8988T (cell line): ENCODE results near the gene AGGF1.
"Not testable (repeated sequence)": the region's sequence is repeated elsewhere in the genome, so short reads cannot be mapped to it uniquely, and the experiment has no call there.

ENCODE experiments used
- DNase-seq: peaks from one replicate; pipeline ENCODE4 v3.0.0; 2011

The AGGF1 gene

DNA sequence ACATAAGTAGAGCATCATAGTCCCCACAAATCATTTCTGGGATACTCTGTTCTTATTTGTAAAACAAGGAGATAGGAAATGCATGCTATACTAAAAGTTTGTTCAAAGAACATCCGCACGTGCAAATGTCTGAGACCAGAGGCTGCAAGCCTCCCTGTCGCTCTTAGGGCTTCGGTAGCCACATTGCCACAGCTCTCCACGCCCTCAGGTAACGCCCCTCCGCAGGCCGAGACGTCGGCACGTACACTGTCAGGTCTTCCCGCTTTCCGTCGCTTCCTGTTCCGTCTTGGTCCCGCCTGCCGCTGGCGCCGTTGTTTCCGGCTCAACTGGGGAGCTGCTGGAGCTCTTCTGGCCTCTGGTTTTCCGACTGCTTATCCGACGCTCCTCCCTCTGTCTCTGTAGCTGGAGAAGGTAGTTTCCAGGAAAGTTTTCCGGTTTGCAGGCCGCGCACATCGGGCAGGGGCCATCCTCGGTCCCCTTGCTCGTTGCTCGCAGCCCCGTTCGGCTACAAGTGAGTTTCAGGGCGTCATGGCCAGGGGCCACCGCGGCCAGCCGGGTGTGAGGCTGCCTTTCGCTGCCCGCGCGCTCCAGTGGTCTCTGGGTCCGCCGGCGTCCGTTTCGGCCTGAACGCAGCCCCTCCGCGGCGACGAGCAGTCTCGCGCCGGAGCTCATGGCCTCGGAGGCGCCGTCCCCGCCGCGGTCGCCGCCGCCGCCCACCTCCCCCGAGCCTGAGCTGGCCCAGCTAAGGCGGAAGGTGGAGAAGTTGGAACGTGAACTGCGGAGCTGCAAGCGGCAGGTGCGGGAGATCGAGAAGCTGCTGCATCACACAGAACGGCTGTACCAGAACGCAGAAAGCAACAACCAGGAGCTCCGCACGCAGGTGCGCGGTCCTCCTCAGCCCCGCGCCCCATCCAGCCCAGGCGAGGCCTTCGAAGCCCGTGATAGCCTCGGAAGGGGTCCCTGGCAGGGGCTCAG is at the start of gene AGGF1:
Gene AGGF1, plus strand, starts transcription at position 308 of the 975 bp plus-strand sequence. Its CDS starts 363 bp downstream, at position 671.
- peak; percentile 77 for DNase-seq

DNA sequence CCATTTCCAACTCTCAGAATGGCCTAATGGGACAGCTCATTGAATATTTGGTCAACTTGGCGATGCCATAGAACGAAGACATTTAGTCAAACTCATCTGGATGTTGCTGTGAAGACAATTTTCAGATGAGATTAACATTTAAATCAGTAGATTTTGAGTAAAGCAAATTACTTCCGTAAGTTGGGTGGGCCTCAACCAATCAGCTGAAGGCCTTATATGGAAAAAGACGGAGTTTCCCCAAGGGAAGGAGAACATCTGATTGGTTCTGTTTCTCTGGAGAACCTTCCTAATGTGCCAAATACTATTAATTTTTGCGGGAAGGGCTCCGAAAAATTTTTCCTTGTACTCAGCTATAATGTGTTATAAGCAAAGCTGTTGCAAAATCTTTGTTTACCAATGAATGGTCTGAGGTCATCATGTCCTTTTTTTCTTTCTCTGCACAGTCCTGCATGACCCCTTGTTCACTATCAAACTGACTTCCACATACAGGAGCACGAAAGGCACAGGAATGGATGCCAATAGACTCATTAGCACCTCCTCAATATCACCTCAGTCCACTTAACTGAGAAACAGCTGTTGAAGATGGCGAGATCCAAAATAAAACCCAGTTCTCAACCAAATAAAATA is 49.6 kb upstream of the AGGF1 start:
- no peak for DNase-seq

GRCh38 chr5:76982450-76982849 is 47.8 kb upstream of the AGGF1 start:
- no peak for DNase-seq

GRCh38 chr5:76983468-76983867 is 46.7 kb upstream of the AGGF1 start:
- DNase-seq = no peak

GRCh38 chr5:76986825-76987526 is 43.2 kb upstream of the AGGF1 start:
- DNase-seq = no peak

GRCh38 chr5:76990899-76991459 is 39.2 kb upstream of the AGGF1 start:
- DNase-seq = no peak

GRCh38 chr5:76993436-76993835 is 36.8 kb upstream of the AGGF1 start:
- DNase-seq = not testable (repeated sequence)

DNA sequence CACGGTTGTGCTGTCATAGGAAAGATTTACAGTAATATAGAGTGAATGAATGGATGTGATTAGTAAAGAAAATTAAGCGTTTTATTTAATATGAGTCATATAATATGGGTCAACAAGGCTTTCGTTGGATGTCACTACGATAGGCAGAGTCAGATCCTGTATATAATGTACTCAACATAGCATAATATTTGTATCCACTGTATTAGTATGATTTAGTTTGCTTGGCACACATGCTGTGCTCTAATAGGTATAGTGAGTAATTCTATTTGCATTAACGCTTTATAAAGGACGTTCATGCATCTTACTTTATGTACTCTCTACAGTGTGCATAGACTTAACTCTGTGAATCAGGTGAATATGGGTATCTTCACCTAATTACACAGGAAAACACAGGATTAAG is 35.9 kb upstream of the AGGF1 start:
- DNase-seq = no peak

DNA sequence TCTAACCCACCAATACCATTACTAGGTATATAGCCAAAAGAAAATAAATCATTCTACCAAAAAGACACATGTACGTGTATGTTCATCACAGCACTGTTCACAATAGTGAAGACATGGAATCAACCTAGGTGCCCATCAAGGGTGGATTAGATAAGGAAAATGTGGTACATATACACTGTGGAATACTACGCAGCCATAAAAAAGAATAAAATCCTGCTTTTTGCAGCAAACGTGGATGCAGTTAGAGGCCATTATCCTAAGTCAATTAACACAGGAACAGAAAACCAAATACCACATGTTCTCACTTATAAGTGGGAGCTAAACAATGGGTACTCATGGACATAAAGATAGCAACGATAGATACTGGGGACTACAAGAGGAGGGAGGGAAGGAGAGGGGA is 32.0 kb upstream of the AGGF1 start:
- not testable (repeated sequence) for DNase-seq

DNA sequence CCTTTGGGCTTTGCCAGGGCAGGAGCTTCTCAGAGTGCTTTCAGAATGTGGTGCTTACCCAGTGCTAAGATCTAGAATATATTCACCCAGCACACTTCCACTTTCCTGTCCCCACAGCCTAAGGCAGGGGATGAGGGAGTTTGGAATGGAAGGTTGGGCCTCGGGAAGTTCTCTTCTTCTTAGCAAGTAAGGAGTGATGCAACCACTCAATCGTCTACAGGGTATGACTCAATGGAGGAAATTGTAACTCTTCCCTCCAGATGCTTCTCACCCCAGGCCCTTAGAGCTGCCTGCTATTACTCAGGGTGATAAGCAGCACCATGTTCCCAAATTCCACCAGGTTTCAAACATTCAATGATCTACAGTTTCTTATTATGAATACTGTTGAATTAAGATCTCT is 30.8 kb upstream of the AGGF1 start:
- no peak for DNase-seq

- no peak for DNase-seq
Measured at GRCh38 chr5:77003246-77003645, 27.0 kb upstream of the AGGF1 start.

DNA sequence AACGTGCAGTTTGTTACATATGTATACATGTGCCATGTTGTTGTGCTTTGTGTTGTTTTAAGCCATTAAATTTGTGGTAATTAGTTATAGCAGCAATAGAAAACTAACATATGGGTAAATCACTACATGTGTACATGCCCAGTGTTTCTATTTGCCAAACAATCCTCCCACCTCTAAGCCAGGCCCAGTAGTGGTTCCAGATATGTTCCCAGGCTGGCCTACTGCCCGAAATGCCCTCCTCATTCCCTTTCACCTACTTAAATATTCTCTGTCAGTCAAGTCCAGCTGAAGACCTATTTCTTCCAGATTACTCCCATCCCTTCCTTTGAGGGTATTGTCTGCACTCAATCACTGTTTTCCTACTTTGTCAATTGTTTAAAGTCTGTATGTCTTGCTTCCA is 24.1 kb upstream of the AGGF1 start:
- DNase-seq = no peak

GRCh38 chr5:77008413-77008812 is 21.8 kb upstream of the AGGF1 start:
- no peak for DNase-seq

DNA sequence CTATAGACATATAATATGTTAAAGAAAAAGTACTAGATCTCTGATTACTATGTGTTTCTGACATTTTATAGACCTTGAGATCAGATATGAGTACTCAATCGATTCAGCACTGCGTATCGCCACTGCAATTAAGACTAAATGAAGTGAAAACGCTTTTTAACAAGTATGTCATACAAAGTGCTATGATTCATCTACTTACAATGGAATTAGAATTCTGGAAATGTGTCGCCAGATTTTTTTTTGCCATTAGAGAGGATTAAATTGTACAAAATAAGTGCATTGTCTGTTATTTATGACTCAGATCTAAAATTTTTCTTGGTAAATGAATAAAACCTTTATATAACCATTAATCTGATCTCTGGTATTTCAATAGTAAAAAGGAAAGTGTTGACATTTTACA is 20.0 kb upstream of the AGGF1 start:
- no peak for DNase-seq

GRCh38 chr5:77011498-77011897 is 18.7 kb upstream of the AGGF1 start:
- DNase-seq = no peak

GRCh38 chr5:77012601-77013000 is 17.6 kb upstream of the AGGF1 start:
- DNase-seq = no peak

DNA sequence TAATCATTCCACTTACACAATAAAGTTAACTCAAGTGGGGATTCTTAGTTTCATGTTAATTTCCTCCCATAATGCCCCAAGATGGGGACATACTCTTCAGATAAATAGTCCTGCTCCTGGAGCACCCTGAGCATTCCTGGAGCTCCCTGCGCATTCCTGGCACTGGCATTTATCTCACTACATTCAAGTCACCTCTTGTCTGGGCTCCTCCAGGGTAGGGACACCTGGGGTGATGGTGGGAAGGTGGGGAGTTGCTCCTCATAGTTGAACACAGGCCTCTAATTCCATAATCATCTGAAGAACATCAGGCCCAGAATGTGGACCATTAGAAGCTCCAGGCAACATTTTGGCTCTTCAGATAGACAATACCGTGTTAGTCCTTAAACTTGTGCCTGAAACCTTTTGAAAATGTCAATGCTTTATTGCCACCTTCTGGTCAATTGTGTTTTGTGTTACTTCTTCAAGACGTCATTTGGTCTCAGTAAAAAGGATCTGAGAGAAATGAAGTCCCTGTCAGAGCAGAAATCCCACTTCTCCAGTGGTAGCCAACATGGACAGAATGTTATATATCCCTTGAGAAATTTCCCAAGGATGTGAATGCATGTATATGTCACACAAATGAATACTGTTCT is 14.2 kb upstream of the AGGF1 start:
- no peak for DNase-seq

DNA sequence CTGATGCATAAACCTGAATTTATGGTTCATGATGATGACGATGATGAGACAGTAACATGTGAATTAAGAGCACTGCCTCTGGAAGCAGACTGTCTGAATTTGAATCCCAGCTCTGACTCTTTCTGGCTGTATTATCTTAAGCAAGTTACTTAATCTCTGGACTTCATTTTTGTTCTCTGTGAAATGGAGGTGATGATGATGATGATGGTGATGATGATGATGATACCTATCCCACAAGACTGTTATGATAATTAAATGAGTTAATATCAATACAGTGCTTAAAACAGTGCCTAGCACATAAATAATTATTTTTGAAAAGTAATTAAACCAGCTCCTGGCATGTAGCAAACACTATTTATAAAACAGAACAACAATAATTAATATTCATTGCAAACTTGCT is 13.2 kb upstream of the AGGF1 start:
- DNase-seq = no peak

DNA sequence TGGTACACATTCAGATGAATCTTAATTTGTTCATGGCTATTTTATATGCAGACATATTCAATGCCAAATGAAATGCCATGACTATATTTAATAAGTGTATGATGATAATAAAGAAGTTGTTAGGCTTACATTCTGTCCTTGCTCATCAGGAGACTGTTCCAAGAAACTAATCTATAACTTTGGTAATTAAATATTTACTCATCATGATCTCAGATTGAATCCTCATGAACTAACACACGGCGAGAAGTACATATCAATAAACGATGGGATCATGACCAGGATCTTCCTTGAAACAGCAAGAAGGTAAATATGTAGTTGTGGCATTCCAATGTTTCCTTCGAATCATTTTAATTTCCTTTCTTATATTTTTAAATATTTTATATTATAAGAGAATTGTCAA is 12.5 kb upstream of the AGGF1 start:
- DNase-seq = no peak

DNA sequence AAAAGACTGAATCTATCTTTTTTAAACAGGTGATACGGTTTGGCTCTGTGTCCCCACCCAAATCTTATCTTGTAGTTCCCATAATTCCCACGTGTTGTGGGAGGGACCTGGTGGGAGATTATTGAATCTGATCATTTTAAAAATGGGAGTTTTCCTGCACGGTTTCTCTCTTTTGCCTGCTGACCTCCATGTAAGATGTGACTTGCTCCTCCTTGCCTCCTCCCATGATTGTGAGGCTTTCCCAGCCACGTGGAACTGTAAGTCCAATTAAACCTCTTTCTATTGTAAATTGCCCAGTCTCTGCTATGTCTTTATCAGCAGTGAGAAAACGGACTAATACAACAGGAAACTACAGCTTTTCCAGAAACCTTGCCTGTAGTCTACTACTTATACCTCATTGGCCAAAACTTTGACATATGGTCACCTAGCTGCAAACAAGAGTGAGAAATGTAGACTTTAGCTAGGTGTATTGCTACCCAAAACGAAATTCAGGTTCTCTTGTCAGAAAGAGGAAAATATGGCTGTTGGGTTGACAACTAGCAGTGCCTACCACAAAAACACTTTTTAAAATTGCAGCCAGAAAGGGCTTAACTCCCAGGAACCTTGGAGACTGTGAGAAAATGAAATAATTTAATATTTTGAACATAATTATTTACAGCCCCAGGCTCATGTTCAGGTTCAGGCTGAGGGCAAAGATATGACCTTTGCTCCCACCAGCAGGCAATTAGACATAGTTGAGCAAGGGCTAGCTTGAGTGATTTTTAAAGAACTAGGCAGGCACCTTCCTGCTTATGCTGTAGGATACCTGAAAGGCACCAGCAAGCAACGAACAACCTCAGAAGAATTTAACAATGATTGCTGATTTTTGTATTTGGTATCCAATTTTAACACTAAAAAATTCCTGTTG is 7.4 kb upstream of the AGGF1 start:
- DNase-seq = no peak

DNA sequence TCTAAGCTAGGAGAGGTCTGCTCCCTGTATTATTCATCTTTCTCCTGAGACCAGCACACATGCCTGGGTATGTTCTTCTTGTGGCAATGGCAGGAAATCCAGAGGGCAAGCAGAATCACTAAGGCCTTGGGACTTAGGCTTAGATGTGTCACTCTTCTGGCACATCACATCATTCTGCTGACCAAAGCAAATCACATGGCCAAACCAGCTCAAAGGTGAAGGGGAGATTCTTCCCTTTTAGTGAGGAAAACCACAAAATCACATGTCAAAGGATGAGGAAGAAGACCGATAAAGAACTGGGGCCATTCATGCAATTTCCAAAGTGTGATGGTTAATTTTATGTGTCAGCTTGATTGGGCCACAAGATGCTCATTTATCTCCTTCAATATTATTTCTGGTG is 5.7 kb upstream of the AGGF1 start:
- no peak for DNase-seq
